ENCODE measurements around the gene C16orf95.
"Not testable (repeated sequence)": the region's sequence is repeated elsewhere in the genome, so short reads cannot be mapped to it uniquely, and the experiment has no call there.

The C16orf95 gene

GRCh38 chr16:87344165-87344930 is 27.2 kb upstream of the C16orf95 start:
- DNase-seq (ENCODE audit: low read depth) = no peak
- H3K4me3 ChIP-seq (ENCODE audit: low read depth, low read length) = no peak overlapping the region
- TF ChIP-seq POLR2A (IDR thresholded peaks at IDR 0.05; ENCODE audit: extremely low read depth, insufficient read length) = no peak
- TF ChIP-seq MYC (IDR thresholded peaks at IDR 0.05; ENCODE audit: low read depth, low read length) = no peak
- no peak for TF ChIP-seq MAX (IDR thresholded peaks at IDR 0.05; ENCODE audit: low read depth, low read length)
- TF ChIP-seq, protein P1, sequence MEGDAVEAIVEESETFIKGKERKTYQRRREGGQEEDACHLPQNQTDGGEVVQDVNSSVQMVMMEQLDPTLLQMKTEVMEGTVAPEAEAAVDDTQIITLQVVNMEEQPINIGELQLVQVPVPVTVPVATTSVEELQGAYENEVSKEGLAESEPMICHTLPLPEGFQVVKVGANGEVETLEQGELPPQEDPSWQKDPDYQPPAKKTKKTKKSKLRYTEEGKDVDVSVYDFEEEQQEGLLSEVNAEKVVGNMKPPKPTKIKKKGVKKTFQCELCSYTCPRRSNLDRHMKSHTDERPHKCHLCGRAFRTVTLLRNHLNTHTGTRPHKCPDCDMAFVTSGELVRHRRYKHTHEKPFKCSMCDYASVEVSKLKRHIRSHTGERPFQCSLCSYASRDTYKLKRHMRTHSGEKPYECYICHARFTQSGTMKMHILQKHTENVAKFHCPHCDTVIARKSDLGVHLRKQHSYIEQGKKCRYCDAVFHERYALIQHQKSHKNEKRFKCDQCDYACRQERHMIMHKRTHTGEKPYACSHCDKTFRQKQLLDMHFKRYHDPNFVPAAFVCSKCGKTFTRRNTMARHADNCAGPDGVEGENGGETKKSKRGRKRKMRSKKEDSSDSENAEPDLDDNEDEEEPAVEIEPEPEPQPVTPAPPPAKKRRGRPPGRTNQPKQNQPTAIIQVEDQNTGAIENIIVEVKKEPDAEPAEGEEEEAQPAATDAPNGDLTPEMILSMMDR (IDR thresholded peaks at IDR 0.05; ENCODE audit: low read depth, low read length) = no peak

- DNase-seq (ENCODE audit: low read depth) = no peak
- TF ChIP-seq MAX (IDR thresholded peaks at IDR 0.05; ENCODE audit: low read depth, low read length) = no peak
- no peak for TF ChIP-seq MYC (IDR thresholded peaks at IDR 0.05; ENCODE audit: low read depth, low read length)
- TF ChIP-seq POLR2A (IDR thresholded peaks at IDR 0.05; ENCODE audit: extremely low read depth, insufficient read length) = no peak
- TF ChIP-seq, protein P1 (IDR thresholded peaks at IDR 0.05; ENCODE audit: low read depth, low read length) = no peak
- H3K4me3 ChIP-seq (ENCODE audit: low read depth, low read length) = no peak overlapping the region
Observed at GRCh38 chr16:87343753-87344050, 26.5 kb upstream of the C16orf95 start.

GRCh38 chr16:87342978-87343752 is 26.0 kb upstream of the C16orf95 start:
- no peak for DNase-seq (ENCODE audit: low read depth)
- TF ChIP-seq, protein P1 (IDR thresholded peaks at IDR 0.05; ENCODE audit: low read depth, low read length) = no peak
- TF ChIP-seq POLR2A (IDR thresholded peaks at IDR 0.05; ENCODE audit: extremely low read depth, insufficient read length) (no peak), MYC (IDR thresholded peaks at IDR 0.05; ENCODE audit: low read depth, low read length) (no peak), MAX (IDR thresholded peaks at IDR 0.05; ENCODE audit: low read depth, low read length) (no peak)
- no peak overlapping the region for H3K4me3 ChIP-seq (ENCODE audit: low read depth, low read length)

GRCh38 chr16:87342504-87342903 is 25.3 kb upstream of the C16orf95 start:
- no peak for DNase-seq (ENCODE audit: low read depth)
- no peak overlapping the region for H3K4me3 ChIP-seq (ENCODE audit: low read depth, low read length)
- TF ChIP-seq, protein P1 (IDR thresholded peaks at IDR 0.05; ENCODE audit: low read depth, low read length) = no peak
- TF ChIP-seq POLR2A (IDR thresholded peaks at IDR 0.05; ENCODE audit: extremely low read depth, insufficient read length) = no peak
- TF ChIP-seq MYC (IDR thresholded peaks at IDR 0.05; ENCODE audit: low read depth, low read length) = no peak
- no peak for TF ChIP-seq MAX (IDR thresholded peaks at IDR 0.05; ENCODE audit: low read depth, low read length)

DNA sequence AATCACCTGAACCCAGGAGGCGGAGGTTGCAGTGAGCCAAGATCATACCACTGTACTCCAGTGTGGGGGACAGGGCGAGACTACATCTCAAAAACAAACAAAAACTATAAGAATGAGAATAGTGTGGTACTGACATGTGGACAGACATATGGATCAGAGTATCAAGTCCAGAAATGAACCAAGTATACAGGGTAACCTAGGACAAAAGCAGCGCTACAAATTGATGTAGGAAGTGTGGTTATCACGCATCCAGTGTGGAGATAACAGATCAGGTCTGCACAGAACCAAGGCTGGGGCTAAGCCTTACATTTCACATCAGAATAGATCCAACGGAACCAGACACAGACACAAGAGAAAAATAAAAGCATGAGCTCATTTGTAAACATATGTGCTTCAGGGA is 23.0 kb upstream of the C16orf95 start:
- TF ChIP-seq POLR2A (IDR thresholded peaks at IDR 0.05; ENCODE audit: extremely low read depth, insufficient read length) (no peak), MAX (IDR thresholded peaks at IDR 0.05; ENCODE audit: low read depth, low read length) (no peak)
- TF ChIP-seq, protein P1 (IDR thresholded peaks at IDR 0.05; ENCODE audit: low read depth, low read length) = no peak
- no peak overlapping the region for H3K4me3 ChIP-seq (ENCODE audit: low read depth, low read length)
- DNase-seq (ENCODE audit: low read depth) = no peak

DNA sequence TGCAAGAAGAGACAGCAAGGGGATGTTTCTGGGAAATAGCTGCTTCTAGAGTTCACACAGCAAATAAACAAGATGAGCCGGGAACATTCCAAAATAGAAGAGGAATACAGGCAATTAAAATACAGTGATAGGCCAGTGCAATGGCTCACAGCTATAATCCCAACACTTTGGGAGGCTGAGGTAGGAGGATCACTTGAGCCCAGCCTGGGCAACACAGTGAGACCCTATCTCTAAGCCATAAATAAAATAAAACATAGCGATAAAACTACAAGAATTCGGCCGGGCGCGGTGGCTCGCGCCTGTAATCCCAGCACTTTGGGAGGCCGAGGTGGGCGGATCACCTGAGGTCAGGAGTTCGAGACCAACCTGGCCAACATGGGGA is 22.5 kb upstream of the C16orf95 start:
- not testable (repeated sequence) for DNase-seq (ENCODE audit: low read depth)

More for the DNA sequence above, 22.5 kb upstream of the C16orf95 start:
- not testable (repeated sequence) for H3K4me3 ChIP-seq (ENCODE audit: low read depth, low read length)
